HepG2 (cell line): ENCODE data around the gene ATAD1. TPM values are rescaled to one million over a fixed set of nuclear protein-coding genes. Genes with fewer than 3 reads are reported as not detected.

Source experiments
- ATF1 ChIP-seq: IDR thresholded peaks from 2 replicates; pipeline ENCODE4 v1.6.1; 2016; ENCODE audit warnings: mild to moderate bottlenecking, control low read depth
- BRF2 ChIP-seq: sonication (generic); formaldehyde crosslinking; IDR thresholded peaks from 2 replicates; pipeline ENCODE4 v1.8.1; 2022; ENCODE audit warnings: mild to moderate bottlenecking, missing genetic modification reagents
- KLF13 ChIP-seq: sonication (generic); formaldehyde crosslinking; IDR thresholded peaks from 2 replicates; pipeline ENCODE4 v1.4.0; 2020; ENCODE audit warnings: mild to moderate bottlenecking, missing genetic modification reagents
- KLF15 ChIP-seq: sonication (generic); formaldehyde crosslinking; IDR thresholded peaks from 2 replicates; pipeline ENCODE4 v1.8.1; 2023; ENCODE audit warnings: borderline replicate concordance, mild to moderate bottlenecking, inconsistent platforms, missing genetic modification reagents, mixed read lengths
- MYPOP ChIP-seq: sonication (generic); formaldehyde crosslinking; IDR thresholded peaks from 2 replicates; pipeline ENCODE4 v1.8.1; 2023; ENCODE audit warnings: mild to moderate bottlenecking, moderate library complexity, missing genetic modification reagents
- RFXANK ChIP-seq: IDR thresholded peaks from 2 replicates; pipeline ENCODE4 v1.6.1; 2016
- SCMH1 ChIP-seq: sonication (generic); formaldehyde crosslinking; IDR thresholded peaks from 2 replicates; pipeline ENCODE4 v1.9.0; 2021; ENCODE audit warnings: missing genetic modification reagents, mild to moderate bottlenecking, borderline replicate concordance
- SRSF1 ChIP-seq: fragments of 200-400 bp; formaldehyde crosslinking; optimal IDR thresholded peaks from 2 replicates; pipeline ENCODE3; 2017; ENCODE audit warnings: mild to moderate bottlenecking, low read depth, low read length, moderate library complexity
- ZBTB2 ChIP-seq: sonication (generic); formaldehyde crosslinking; IDR thresholded peaks from 2 replicates; pipeline ENCODE4 v1.8.0; 2022; ENCODE audit warnings: low read depth, missing genetic modification reagents
- ZHX2 ChIP-seq, 2 experiments: sonication (generic) in 1 of 2; formaldehyde crosslinking in 1 of 2; IDR thresholded peaks; 2 replicates each; pipeline versions ENCODE4 v1.6.1 to v1.9.0; 2014 to 2022; ENCODE audit warnings: antibody characterized with exemption in 1 of 2, borderline replicate concordance in 1 of 2, inconsistent platforms in 1 of 2, low read depth in 1 of 2, missing genetic modification reagents in 1 of 2
- ZNF33A ChIP-seq: sonication (generic); formaldehyde crosslinking; IDR thresholded peaks from 2 replicates; pipeline ENCODE4 v1.5.1; 2020; ENCODE audit warnings: missing genetic modification reagents, mild to moderate bottlenecking, moderate library complexity, borderline replicate concordance
- ZNF672 ChIP-seq: sonication (generic); formaldehyde crosslinking; IDR thresholded peaks from 2 replicates; pipeline ENCODE4 v1.8.1; 2022; ENCODE audit warnings: missing genetic modification reagents
- ZNF800 ChIP-seq: sonication (generic); formaldehyde crosslinking; IDR thresholded peaks from 2 replicates; pipeline ENCODE4 v1.4.0; 2020; ENCODE audit warnings: missing genetic modification reagents
- polyA plus RNA-seq, 8 experiments: library from polyadenylated mRNA; depleted of rRNA in 3 of 8; stranded (reverse) in 7 of 8; unstranded in 1 of 8; fragments of >200 nt; fragmentation: Illumina TruSeq in 4 of 8; extraction: Trizol in 4 of 8; gene quantifications; 2 replicates each; pipeline versions ENCODE4 v1.2.1 to v1.2.3, GENCODE V29; 2011 to 2016; ENCODE audit warnings: low read depth in 4 of 8, missing spikeins in 1 of 8, mixed read lengths in 1 of 8; ENCODE audit not compliant: insufficient read depth in 1 of 8
- total RNA-seq, 5 experiments: library from RNA; depleted of rRNA; stranded (reverse); fragments of >200 nt; fragmentation: Illumina TruSeq; extraction: Trizol; gene quantifications; 2 replicates each; pipeline ENCODE4 v1.2.3, GENCODE V29; 2016; ENCODE audit warnings: low read depth in 1 of 5

Gene ATAD1
- total and polyA plus RNA-seq, 2 of the 13 experiments (the other 11 are each of a cell fraction or from before 2014, with no cell fraction given), result 14.9 to 28.2 TPM

GRCh38 chr10:87863053-87863943, 45.3 kb upstream of the ATAD1 start, which contains the start of the genes KLLN and PTEN (continued):
- TF ChIP-seq RFXANK (CRISPR knock-in tag) (no peak), ZNF800 (CRISPR knock-in tag) (no peak), SRSF1 (no peak), BRF2 (CRISPR knock-in tag) (peak; percentile 69), ATF1 (CRISPR knock-in tag) (no peak), KLF15 (no peak), KLF13 (no peak), ZNF672 (CRISPR knock-in tag) (peak; percentile 95), ZHX2 (IDR thresholded peaks at IDR 0.05; ENCODE audit: low read depth) (peak; percentile 77; the same call in 1 of the 2 replicates), ZHX2 (CRISPR knock-in tag; IDR thresholded peaks at IDR 0.05; ENCODE audit: borderline replicate concordance) (peak; percentile 41; the same call in 1 of the 2 replicates), ZNF33A (CRISPR knock-in tag) (no peak), ZBTB2 (peak; percentile 100), MYPOP (CRISPR knock-in tag) (peak; percentile 88), SCMH1 (no peak)
